Activated CD8-positive, alpha-beta memory T cell treated with anti-CD3 and anti-CD28 coated beads for 36 hours (primary cell): Measurements from ENCODE around the gene DNAJB12. TPM values are rescaled to one million over a fixed set of nuclear protein-coding genes. Genes with fewer than 3 reads are reported as not detected.

Experiments
- CTCF ChIA-PET: fragments of 350-600 bp; sonication (Branson Sonifier 250); formaldehyde crosslinking; loops from one replicate; lab custom pipeline; 2021; ENCODE audit warnings: antibody characterized with exemption; lab: Charles Lee
- POLR2A ChIA-PET: fragments of 350-600 bp; sonication (Branson Sonifier 250); formaldehyde crosslinking; loops from one replicate; lab custom pipeline; 2021; ENCODE audit warnings: antibody characterized with exemption; lab: Charles Lee
- total RNA-seq, 2 experiments: library from RNA; stranded (reverse); gene quantifications; one replicate each; pipeline ENCODE4 v1.2.3, GENCODE V29; 2021

Gene DNAJB12
- total RNA-seq, 2 experiments from 2014 or later = 28.0 to 28.7 TPM

DNA sequence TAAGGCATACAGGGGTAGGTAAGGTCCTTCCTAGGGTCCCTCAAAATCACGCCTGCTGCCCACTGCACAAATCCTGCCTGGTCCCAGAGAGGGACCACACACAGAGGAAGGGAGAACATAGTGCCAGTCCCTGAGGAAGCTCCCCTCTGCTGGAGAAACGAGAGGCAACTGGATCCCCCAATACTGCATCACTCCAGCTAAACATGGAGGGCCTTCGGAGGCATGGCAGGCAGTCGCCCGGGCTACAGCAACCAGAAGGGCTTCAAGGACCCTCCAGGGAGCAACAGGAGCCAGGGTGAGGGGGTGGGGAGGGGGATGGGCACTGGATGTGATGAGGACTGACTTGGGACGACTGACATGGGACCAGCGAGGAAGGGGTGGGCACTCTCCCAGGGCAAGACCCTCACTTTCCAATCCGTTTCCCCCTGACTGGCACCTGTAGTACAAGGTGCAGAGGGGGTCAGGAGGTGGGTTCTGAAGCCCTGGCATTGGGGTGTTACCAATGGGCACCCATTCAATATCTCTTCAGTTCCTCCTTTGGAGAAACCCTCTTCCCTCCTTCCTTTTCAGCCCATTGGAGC, 59.3 kb downstream of the DNAJB12 start:
- ChIA-PET CTCF (interaction anchor here (0.9 to 2.7 kb wide), 3 partner anchors 10 to 42 kb away, joined by 3 to 11 read pairs (median 3); no protein-coding TSS in a partner anchor), POLR2A (interaction anchor here (0.6 to 10.2 kb wide), 6 partner anchors 21 to 306 kb away, joined by 3 to 125 read pairs (median 10); partner anchors contain the start of gene DDIT4)

DNA sequence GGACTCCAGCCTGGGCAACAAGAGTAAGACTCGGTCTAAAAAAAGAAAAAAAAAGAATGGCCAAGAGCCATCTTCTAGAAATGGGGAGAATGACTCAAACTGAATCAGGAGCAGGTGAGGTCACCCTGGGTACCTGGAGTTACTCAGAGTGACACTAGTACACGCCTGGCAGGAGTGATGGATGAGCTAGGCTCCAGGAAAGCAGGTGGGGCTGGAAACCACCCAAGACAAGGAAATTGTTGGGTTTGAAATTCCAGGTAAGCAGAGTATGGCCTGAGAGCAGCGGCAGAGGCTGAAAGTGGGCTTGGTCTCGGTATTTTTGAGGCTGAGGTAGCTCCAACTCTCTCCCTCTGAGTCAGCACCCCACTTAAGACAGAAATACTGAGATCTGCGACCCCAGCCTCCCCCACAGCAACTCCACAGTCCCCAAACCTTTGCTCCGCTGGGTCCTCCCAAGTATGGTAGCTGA, 62.5 kb downstream of the DNAJB12 start:
- ChIA-PET CTCF (interaction anchor here (0.6 to 5.1 kb wide), 13 partner anchors 9 to 46 kb away, joined by 3 to 31 read pairs (median 5); partner anchors contain the start of gene DDIT4), POLR2A (interaction anchor here (0.7 to 10.2 kb wide), 12 partner anchors 10 to 43 kb away, joined by 3 to 125 read pairs (median 8); partner anchors contain the start of gene DDIT4)

DNA sequence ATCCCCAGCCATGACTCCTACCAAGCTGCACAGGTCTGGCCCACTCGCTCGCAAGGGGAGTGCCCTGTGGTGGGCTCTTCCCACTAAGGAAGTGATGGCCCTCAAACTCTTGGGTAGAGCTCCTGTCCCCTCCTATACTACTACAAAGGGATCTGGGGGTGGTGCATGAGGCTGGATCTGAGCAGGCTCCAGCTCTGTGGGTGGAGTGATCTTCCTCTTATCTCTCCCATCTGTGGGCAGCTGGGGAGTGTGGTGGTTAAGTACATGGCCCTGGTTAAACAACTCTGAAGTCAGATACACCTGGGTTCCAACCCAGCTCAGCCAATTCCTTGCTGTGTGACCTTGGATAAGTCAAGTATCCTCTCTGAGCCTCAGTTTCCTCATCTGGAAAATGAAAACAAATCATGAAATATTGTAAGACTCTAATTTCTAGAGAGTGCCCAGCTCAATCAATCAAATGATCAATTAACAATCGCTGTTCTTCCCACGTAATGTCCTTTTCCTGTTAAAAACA, 63.6 kb downstream of the DNAJB12 start:
- ChIA-PET CTCF (interaction anchor here (0.8 to 5.1 kb wide), 10 partner anchors 11 to 224 kb away, joined by 3 to 31 read pairs (median 3); partner anchors contain the start of gene DDIT4), POLR2A (interaction anchor here (1.0 to 10.2 kb wide), 6 partner anchors 12 to 41 kb away, joined by 3 to 125 read pairs (median 12); partner anchors contain the start of gene DDIT4)

DNA sequence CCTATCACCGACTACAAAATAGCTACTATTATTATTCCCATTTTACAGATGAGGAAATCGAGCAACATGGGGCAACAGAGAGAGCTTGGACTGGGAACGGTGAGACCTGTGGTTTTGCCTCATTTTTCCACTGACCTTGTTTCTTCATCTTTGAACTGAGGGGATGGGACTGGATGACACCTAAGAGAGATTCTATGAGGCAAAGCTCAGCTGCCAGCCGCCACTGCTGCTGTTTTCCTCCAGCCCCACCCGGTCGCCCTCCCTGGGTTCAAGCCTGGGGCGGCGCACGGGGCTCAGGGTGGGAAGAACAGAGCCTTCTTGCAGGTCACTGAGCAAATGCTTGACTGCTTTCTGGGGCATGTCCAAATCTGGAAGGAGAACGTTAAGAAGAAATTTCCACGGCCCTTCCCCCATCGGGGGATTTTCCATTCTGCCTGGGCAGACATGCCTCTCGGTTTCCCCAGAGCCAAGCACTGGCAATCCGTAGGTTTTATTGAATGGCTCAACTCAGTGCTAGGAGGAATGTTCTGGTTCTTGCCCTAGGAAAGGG, 68.7 kb downstream of the DNAJB12 start:
- ChIA-PET POLR2A (interaction anchor here (0.8 kb wide), 1 partner anchor 13 kb away, joined by 3 read pairs; the partner anchor contains the start of gene DDIT4), CTCF (interaction anchor here (1.0 to 1.1 kb wide), 2 partner anchors 11 to 57 kb away, joined by 3 to 4 read pairs; no protein-coding TSS in a partner anchor)

DNA sequence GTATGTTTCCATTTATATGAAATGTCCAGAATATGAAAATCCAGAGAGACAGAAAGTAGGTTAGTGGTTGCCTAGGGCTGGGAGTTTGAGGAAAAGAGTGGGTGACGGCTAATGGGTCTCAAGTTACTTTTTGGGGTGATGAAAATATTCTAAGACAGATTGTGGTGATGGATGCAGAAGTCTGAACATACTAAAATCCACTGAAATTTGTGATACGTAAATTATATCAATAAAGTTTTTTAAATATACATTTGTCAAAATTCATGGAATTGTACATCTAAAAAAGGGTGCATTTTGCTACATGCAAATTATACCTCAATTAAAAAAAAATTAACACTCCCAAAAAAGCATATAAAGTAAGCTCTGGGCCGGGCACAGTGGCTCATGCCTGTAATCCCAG, 71.6 kb downstream of the DNAJB12 start:
- POLR2A ChIA-PET = interaction anchor here (1.3 kb wide), 1 partner anchor 8 kb away, joined by 5 read pairs; no protein-coding TSS in a partner anchor

More for the DNA sequence above, 71.6 kb downstream of the DNAJB12 start:
- CTCF ChIA-PET = interaction anchor here (1.3 kb wide), 1 partner anchor 59 kb away, joined by 3 read pairs; no protein-coding TSS in a partner anchor

Other genes starting within 250 kb of the DNAJB12 start
- gene ANAPC16, start 138.9 kb downstream of the DNAJB12 start, total RNA-seq = 10 to 100 TPM; 72.1 to 75.1 TPM
- 10 to 100 TPM; 43.2 to 44.1 TPM for gene ASCC1, start 138.6 kb downstream of the DNAJB12 start, total RNA-seq
- gene DDIT4, start 81.0 kb downstream of the DNAJB12 start, total RNA-seq = 100 to 1,000 TPM; 391 to 421 TPM